Chondrocyte (in vitro differentiated cells): ENCODE results near the gene SERPINI1. TPM values are rescaled to one million over a fixed set of nuclear protein-coding genes. Genes with fewer than 3 reads are reported as not detected.

Experiments used
- DNase-seq: peaks from one replicate; pipeline ENCODE4 v3.0.0; 2021; ENCODE audit warnings: mixed read lengths, low spot score
- H3K27ac Mint-ChIP-seq: one replicate; pipeline ENCODE4 v1.8.0; 2021; ENCODE audit warnings: mild to moderate bottlenecking, moderate library complexity, mixed read lengths; ENCODE audit not compliant: unreplicated experiment
- H3K27me3 Mint-ChIP-seq: 2 replicates; pipeline ENCODE4 v1.8.0; 2021; ENCODE audit warnings: low read depth, mixed read lengths
- H3K36me3 Mint-ChIP-seq: 2 replicates; pipeline ENCODE4 v1.8.0; 2021; ENCODE audit warnings: low read depth, mixed read lengths
- H3K4me1 Mint-ChIP-seq: 2 replicates; pipeline ENCODE4 v1.8.0; 2021; ENCODE audit warnings: low read depth, mild to moderate bottlenecking, mixed read lengths
- H3K4me3 Mint-ChIP-seq: one replicate; pipeline ENCODE4 v1.8.0; 2021; ENCODE audit warnings: mild to moderate bottlenecking, moderate library complexity, mixed read lengths; ENCODE audit not compliant: unreplicated experiment
- H3K9me3 Mint-ChIP-seq: 2 replicates; pipeline ENCODE4 v1.8.0; 2021; ENCODE audit warnings: low read depth, mixed read lengths
- total RNA-seq: library from RNA; stranded (reverse); gene quantifications from 3 replicates; pipeline ENCODE4 v1.2.1, GENCODE V29; 2021
- TF ChIP-seq, protein P1 (sequence below): fragments of 200-600 bp; sonication (generic); IDR thresholded peaks from 2 replicates; pipeline ENCODE4 v1.5.0; 2021; ENCODE audit warnings: antibody characterized with exemption, mild to moderate bottlenecking, moderate library complexity

SERPINI1 gene
- total RNA-seq, 1 donor from 2014 or later = 2.5 TPM

GRCh38 chr3:167733961-167734497 is 1.5 kb upstream of the SERPINI1 start:
- DNase-seq = no peak
- H3K4me3 Mint-ChIP-seq = no peak overlapping the region
- peaks cover 13% of the 10 kb centered on the region for H3K27me3 Mint-ChIP-seq
- TF ChIP-seq, protein P1, sequence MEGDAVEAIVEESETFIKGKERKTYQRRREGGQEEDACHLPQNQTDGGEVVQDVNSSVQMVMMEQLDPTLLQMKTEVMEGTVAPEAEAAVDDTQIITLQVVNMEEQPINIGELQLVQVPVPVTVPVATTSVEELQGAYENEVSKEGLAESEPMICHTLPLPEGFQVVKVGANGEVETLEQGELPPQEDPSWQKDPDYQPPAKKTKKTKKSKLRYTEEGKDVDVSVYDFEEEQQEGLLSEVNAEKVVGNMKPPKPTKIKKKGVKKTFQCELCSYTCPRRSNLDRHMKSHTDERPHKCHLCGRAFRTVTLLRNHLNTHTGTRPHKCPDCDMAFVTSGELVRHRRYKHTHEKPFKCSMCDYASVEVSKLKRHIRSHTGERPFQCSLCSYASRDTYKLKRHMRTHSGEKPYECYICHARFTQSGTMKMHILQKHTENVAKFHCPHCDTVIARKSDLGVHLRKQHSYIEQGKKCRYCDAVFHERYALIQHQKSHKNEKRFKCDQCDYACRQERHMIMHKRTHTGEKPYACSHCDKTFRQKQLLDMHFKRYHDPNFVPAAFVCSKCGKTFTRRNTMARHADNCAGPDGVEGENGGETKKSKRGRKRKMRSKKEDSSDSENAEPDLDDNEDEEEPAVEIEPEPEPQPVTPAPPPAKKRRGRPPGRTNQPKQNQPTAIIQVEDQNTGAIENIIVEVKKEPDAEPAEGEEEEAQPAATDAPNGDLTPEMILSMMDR = no peak
- H3K36me3 Mint-ChIP-seq = no peaks in the 10 kb centered on the region
- peaks cover 3% of the 10 kb centered on the region for H3K4me1 Mint-ChIP-seq
- no peak overlapping the region for H3K27ac Mint-ChIP-seq
- no peaks in the 10 kb centered on the region for H3K9me3 Mint-ChIP-seq

DNA sequence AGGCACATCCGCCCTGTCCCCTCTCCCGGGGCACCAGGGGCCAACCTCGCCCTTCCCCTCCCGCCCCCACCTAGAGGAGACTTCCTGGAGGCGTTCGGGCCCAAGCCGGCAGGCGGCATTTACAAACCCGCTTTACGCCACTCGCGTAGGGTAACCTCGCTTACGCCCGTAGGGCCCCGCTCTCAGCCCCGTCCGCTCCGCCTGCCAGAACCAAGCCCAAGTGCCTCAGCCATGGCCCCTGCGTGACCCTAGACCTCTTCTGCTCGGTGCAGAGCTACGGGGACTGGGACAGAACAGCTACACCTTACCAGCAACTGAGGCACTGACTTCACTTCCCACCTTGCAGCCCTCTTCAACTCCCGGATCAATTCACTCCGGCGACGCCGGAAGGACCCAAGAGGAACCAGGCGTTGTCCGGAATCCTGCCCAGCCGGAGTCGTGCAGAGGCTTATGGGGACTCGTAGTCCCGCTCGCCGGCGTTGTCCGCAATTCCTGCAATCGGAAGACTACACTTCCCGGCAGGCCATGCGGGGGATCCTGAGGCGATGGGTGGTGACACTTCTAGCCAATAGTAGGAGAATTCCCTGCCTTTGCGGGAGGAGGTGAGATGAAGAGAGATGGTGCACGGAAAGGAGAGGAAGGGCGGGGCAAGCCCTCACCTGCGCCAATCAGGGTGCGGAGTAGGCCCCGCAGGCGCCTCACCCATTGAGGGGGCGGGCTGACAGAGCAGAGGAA is 856 bp upstream of the SERPINI1 start, which contains the start of gene PDCD10:
TSS of gene PDCD10 (minus strand) at position 395 of the 735 bp plus-strand sequence. CDS start 14,735 bp downstream, outside the sequence.
- Mint-ChIP-seq H3K36me3 (no peaks in the 10 kb centered on the region), H3K27ac (no peak within 1 kb of the TSS), H3K4me3 (no peak within 1 kb of the TSS), H3K9me3 (no peaks in the 10 kb centered on the region), H3K4me1 (no peaks in the 10 kb centered on the region), H3K27me3 (peaks cover 13% of the 10 kb centered on the region)
- TF ChIP-seq, protein P1 = no peak
- peak; percentile 99 for DNase-seq

GRCh38 chr3:167736264-167736787 is 805 bp downstream of the SERPINI1 start:
- TF ChIP-seq, protein P1 = no peak
- H3K4me1 Mint-ChIP-seq = no peaks in the 10 kb centered on the region
- H3K9me3 Mint-ChIP-seq = no peaks in the 10 kb centered on the region
- DNase-seq = no peak
- no peak overlapping the region for H3K27ac Mint-ChIP-seq
- no peaks in the 10 kb centered on the region for H3K36me3 Mint-ChIP-seq
- H3K4me3 Mint-ChIP-seq = no peak overlapping the region
- peaks cover 13% of the 10 kb centered on the region for H3K27me3 Mint-ChIP-seq

GRCh38 chr3:167736997-167737396 is 1.5 kb downstream of the SERPINI1 start:
- no peaks in the 10 kb centered on the region for H3K36me3 Mint-ChIP-seq
- DNase-seq = no peak
- no peaks in the 10 kb centered on the region for H3K4me1 Mint-ChIP-seq
- no peak overlapping the region for H3K27ac Mint-ChIP-seq
- peaks cover 13% of the 10 kb centered on the region for H3K27me3 Mint-ChIP-seq
- no peak overlapping the region for H3K4me3 Mint-ChIP-seq
- H3K9me3 Mint-ChIP-seq = no peaks in the 10 kb centered on the region
- TF ChIP-seq, protein P1 = no peak

GRCh38 chr3:167738037-167738436 is 2.5 kb downstream of the SERPINI1 start:
- Mint-ChIP-seq H3K27ac (no peak overlapping the region), H3K9me3 (no peaks in the 10 kb centered on the region), H3K36me3 (no peaks in the 10 kb centered on the region), H3K4me1 (no peaks in the 10 kb centered on the region), H3K27me3 (peaks cover 13% of the 10 kb centered on the region), H3K4me3 (no peak overlapping the region)
- no peak for DNase-seq
- TF ChIP-seq, protein P1 = no peak
